HFF-Myc (cell line): ENCODE results near the gene SLC51B.
"Not testable (repeated sequence)": the region's sequence is repeated elsewhere in the genome, so short reads cannot be mapped to it uniquely, and the experiment has no call there.

Source experiments
- DNase-seq: peaks from one replicate; pipeline ENCODE4 v3.0.0-alpha.2; 2011; ENCODE audit warnings: low read depth; ENCODE audit errors: extremely low read depth
- H3K4me3 ChIP-seq: replicated peaks from 2 replicates; pipeline ENCODE4 v1.5.1; 2011; ENCODE audit warnings: low read depth, mild to moderate bottlenecking, control low read depth, low read length
- CTCF ChIP-seq: IDR thresholded peaks from 2 replicates; pipeline ENCODE4 v1.5.1; 2012; ENCODE audit warnings: mild to moderate bottlenecking, low read depth, low read length, control low read depth; ENCODE audit errors: missing control alignments

Gene SLC51B

GRCh38 chr15:65044724-65045481, at the start of gene SLC51B:
Gene SLC51B (plus strand): TSS chr15:65045387. CDS start chr15:65050005, 4,618 bp downstream.
- H3K4me3 ChIP-seq: no peak within 1 kb of the TSS
- no peak for DNase-seq
- TF ChIP-seq CTCF: no peak

- no peak for DNase-seq
- H3K4me3 ChIP-seq: no peak overlapping the region
- TF ChIP-seq CTCF: no peak
Observed at GRCh38 chr15:64997066-64997465, 48.1 kb upstream of the SLC51B start.

- no peak for TF ChIP-seq CTCF
- no peak overlapping the region for H3K4me3 ChIP-seq
- DNase-seq: no peak
Observed at GRCh38 chr15:64997745-64998375, 47.3 kb upstream of the SLC51B start.

- no peak overlapping the region for H3K4me3 ChIP-seq
- no peak for TF ChIP-seq CTCF
- DNase-seq: no peak
Observed at GRCh38 chr15:65004993-65005392, 40.2 kb upstream of the SLC51B start.

- DNase-seq: no peak
- no peak for TF ChIP-seq CTCF
- no peak overlapping the region for H3K4me3 ChIP-seq
Observed at GRCh38 chr15:65006876-65007275, 38.3 kb upstream of the SLC51B start.

GRCh38 chr15:65008983-65009382, 36.2 kb upstream of the SLC51B start:
- no peak for DNase-seq
- TF ChIP-seq CTCF: peak; percentile 3
- H3K4me3 ChIP-seq: no peak overlapping the region

- H3K4me3 ChIP-seq, DNase-seq: not testable (repeated sequence)
Observed at GRCh38 chr15:65011198-65011597, 34.0 kb upstream of the SLC51B start.
